ENCODE data around the gene BCOR.

DNA sequence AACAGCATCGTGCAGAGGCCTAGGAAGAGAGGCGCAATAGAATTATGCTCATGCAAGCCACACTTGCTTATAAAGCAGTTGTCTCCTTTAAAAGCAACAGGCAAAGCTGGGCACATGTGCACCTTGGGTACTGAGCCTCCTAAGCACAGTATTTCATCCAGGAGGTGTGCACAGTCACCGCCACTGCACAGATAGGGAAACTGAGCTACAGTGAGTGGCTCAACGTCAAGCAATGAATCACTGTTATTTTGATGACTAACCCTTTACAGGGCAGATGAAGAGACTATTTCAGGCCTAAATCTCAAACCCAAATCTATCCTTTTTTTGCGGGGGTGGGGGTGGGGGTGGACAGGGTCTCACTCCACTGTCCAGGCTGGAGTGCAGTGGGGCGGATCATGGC, 42.3 kb downstream of the BCOR start:
- TF ChIP-seq POLR2A (IDR thresholded peaks at IDR 0.05; ENCODE audit: low read depth) (no peak), POLR2AphosphoS5 (IDR thresholded peaks at IDR 0.05) (no peak)
- TF ChIP-seq, protein P1, sequence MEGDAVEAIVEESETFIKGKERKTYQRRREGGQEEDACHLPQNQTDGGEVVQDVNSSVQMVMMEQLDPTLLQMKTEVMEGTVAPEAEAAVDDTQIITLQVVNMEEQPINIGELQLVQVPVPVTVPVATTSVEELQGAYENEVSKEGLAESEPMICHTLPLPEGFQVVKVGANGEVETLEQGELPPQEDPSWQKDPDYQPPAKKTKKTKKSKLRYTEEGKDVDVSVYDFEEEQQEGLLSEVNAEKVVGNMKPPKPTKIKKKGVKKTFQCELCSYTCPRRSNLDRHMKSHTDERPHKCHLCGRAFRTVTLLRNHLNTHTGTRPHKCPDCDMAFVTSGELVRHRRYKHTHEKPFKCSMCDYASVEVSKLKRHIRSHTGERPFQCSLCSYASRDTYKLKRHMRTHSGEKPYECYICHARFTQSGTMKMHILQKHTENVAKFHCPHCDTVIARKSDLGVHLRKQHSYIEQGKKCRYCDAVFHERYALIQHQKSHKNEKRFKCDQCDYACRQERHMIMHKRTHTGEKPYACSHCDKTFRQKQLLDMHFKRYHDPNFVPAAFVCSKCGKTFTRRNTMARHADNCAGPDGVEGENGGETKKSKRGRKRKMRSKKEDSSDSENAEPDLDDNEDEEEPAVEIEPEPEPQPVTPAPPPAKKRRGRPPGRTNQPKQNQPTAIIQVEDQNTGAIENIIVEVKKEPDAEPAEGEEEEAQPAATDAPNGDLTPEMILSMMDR (IDR thresholded peaks at IDR 0.05) = no peak

Data from esophagus muscularis mucosa (tissue), 3 donors.